Endothelial cell of umbilical vein (primary cell): ENCODE results near the gene LGALS14. TPM values are rescaled to one million over a fixed set of nuclear protein-coding genes. Genes with fewer than 3 reads are reported as not detected.
"Not testable (repeated sequence)": the region's sequence is repeated elsewhere in the genome, so short reads cannot be mapped to it uniquely, and the experiment has no call there.

Experiments
- BruUV-seq: library from RNA; stranded (reverse); fragments of 400-500 nt; replicated peaks from 2 replicates; lab custom pipeline; 2021; lab: Mats Ljungman, UMichigan
- CTCF ChIA-PET: fragments of 300-600, 350-600 bp; sonication (Branson Sonifier 250); formaldehyde crosslinking; loops from one replicate; lab custom pipeline; 2021; ENCODE audit warnings: antibody characterized with exemption, inconsistent platforms; lab: Charles Lee
- POLR2A ChIA-PET: fragments of 300-600, 350-600 bp; sonication (Branson Sonifier 250); formaldehyde crosslinking; loops from one replicate; lab custom pipeline; 2021; ENCODE audit warnings: antibody characterized with exemption, inconsistent platforms; lab: Charles Lee
- DNase-seq: peaks from one replicate; pipeline ENCODE4 v3.0.0-alpha.2; 2011; ENCODE audit warnings: low read depth, low spot score
- FAIRE-seq: peaks from 2 replicates; lab custom pipeline; 2011; peaks lifted over from hg19 to GRCh38; lab: Jason Lieb, UNC
- H2AFZ ChIP-seq: 2 replicates; pipeline ENCODE4 v1.6.0; 2012; ENCODE audit warnings: low read depth, low read length, control low read depth, inconsistent platforms
- H3K27ac ChIP-seq: 2 replicates; pipeline ENCODE4 v1.5.1; 2011; ENCODE audit warnings: low read depth, mild to moderate bottlenecking, control low read depth, low read length, moderate library complexity; ENCODE audit not compliant: insufficient read depth
- H3K27me3 ChIP-seq, 2 experiments: 2 replicates each; pipeline versions ENCODE4 v1.6.0 to v1.6.1; 2011; ENCODE audit warnings: low read length in 2 of 2, mixed read lengths in 1 of 2; ENCODE audit not compliant: control insufficient read depth in 2 of 2, insufficient read depth in 2 of 2
- H3K36me3 ChIP-seq, 2 experiments: 2 replicates in 1 of 2; 3 replicates in 1 of 2; pipeline ENCODE4 v1.5.1; 2011; ENCODE audit warnings: low read length in 2 of 2, mild to moderate bottlenecking in 1 of 2, moderate library complexity in 1 of 2; ENCODE audit not compliant: control insufficient read depth in 2 of 2, insufficient read depth in 2 of 2; ENCODE audit errors: extremely low read depth in 1 of 2
- H3K4me1 ChIP-seq: 3 replicates; pipeline ENCODE4 v1.5.1; 2011; ENCODE audit warnings: mild to moderate bottlenecking, low read length; ENCODE audit not compliant: control insufficient read depth, insufficient read depth; ENCODE audit errors: extremely low read depth
- H3K4me2 ChIP-seq: 2 replicates; pipeline ENCODE4 v1.6.1; 2011; ENCODE audit warnings: low read length, control low read depth, mixed read lengths; ENCODE audit not compliant: insufficient read depth
- H3K4me3 ChIP-seq, 3 experiments: fragments of 200-600 bp in 1 of 3; sonication (generic), shearing (Covaris generic) in 1 of 3; replicated peaks in 1 of 3; 2 replicates each; pipeline ENCODE4 v1.5.1; 2011 to 2016; ENCODE audit warnings: control low read depth in 3 of 3, low read length in 3 of 3, mild to moderate bottlenecking in 2 of 3, inconsistent platforms in 1 of 3, low read depth in 1 of 3, moderate library complexity in 1 of 3; ENCODE audit not compliant: insufficient read depth in 1 of 3
- H3K79me2 ChIP-seq: 2 replicates; pipeline ENCODE4 v1.6.0; 2012; ENCODE audit warnings: low read length, inconsistent platforms; ENCODE audit not compliant: control insufficient read depth, insufficient read depth
- H3K9ac ChIP-seq: replicated peaks from 2 replicates; pipeline ENCODE3; 2011; ENCODE audit warnings: low read length, control low read depth; ENCODE audit not compliant: insufficient read depth; ENCODE audit errors: extremely low read depth
- H3K9me1 ChIP-seq: replicated peaks from 3 replicates; pipeline ENCODE4 v1.6.0; 2011; ENCODE audit warnings: mild to moderate bottlenecking, low read length; ENCODE audit not compliant: control insufficient read depth, insufficient read depth; ENCODE audit errors: extremely low read depth
- H3K9me3 ChIP-seq: replicated peaks from 2 replicates; pipeline ENCODE4 v1.5.1; 2012; ENCODE audit warnings: low read length, inconsistent platforms; ENCODE audit not compliant: control insufficient read depth, insufficient read depth
- H4K20me1 ChIP-seq: replicated peaks from 2 replicates; pipeline ENCODE3; 2011; ENCODE audit warnings: mild to moderate bottlenecking, low read length; ENCODE audit not compliant: control insufficient read depth, insufficient read depth; ENCODE audit errors: extremely low read depth
- EZH2 ChIP-seq: IDR thresholded peaks from 2 replicates; pipeline ENCODE4 v1.6.1; 2012; ENCODE audit warnings: borderline replicate concordance, low read depth, mild to moderate bottlenecking, moderate library complexity, low read length, inconsistent platforms; ENCODE audit not compliant: severe bottlenecking
- FOS ChIP-seq: IDR thresholded peaks from 2 replicates; pipeline ENCODE4 v1.6.1; 2011; ENCODE audit warnings: mild to moderate bottlenecking, low read length, moderate library complexity, borderline replicate concordance; ENCODE audit not compliant: insufficient read depth
- GATA2 ChIP-seq: IDR thresholded peaks from 2 replicates; pipeline ENCODE4 v1.7.0; 2011; ENCODE audit warnings: low read depth, mild to moderate bottlenecking, moderate library complexity, mixed read lengths, low read length; ENCODE audit not compliant: insufficient read length, insufficient read depth
- JUN ChIP-seq: IDR thresholded peaks from 2 replicates; pipeline ENCODE4 v1.6.1; 2011; ENCODE audit warnings: borderline replicate concordance, low read depth; ENCODE audit not compliant: insufficient read length, insufficient read depth
- MYC ChIP-seq: IDR thresholded peaks from one replicate; pipeline ENCODE4 v1.6.1; 2011; ENCODE audit warnings: mild to moderate bottlenecking, low read depth, low read length
- POLR2A ChIP-seq: IDR thresholded peaks from 2 replicates; pipeline ENCODE4 v1.6.1; 2012; ENCODE audit warnings: low read depth, mild to moderate bottlenecking, control low read depth, low read length
- POLR2AphosphoS5 ChIP-seq: IDR thresholded peaks from 2 replicates; pipeline ENCODE4 v1.6.1; 2012; ENCODE audit warnings: low read depth, mild to moderate bottlenecking, control low read depth, low read length, moderate library complexity; ENCODE audit not compliant: insufficient read depth
- dilution Hi-C: fragments of 300-500 bp; cut with MboI; formaldehyde crosslinking; loops from one replicate; pipeline ENCODE4 v1.15.0; 2019; ENCODE audit warnings: low sequenced_read_pairs; ENCODE audit not compliant: extremely low pct_ligation_motif_present
- intact Hi-C: fragments of 100-400 bp; cut with micrococcal nuclease; formaldehyde crosslinking; loops from one replicate; pipeline ENCODE4 v1.10.0; 2022
- polyA plus RNA-seq, 4 experiments: library from polyadenylated mRNA; depleted of rRNA in 3 of 4; stranded (reverse) in 3 of 4; unstranded in 1 of 4; fragments of >200 nt; gene quantifications; 2 replicates each; pipeline versions ENCODE4 v1.2.1 to v1.2.3, GENCODE V29; 2011 to 2012; ENCODE audit warnings: missing spikeins in 1 of 4
- total RNA-seq: library from RNA; stranded (reverse); gene quantifications from 2 replicates; pipeline ENCODE4 v1.2.3, GENCODE V29; 2021
- TF ChIP-seq, protein P1 (sequence below): IDR thresholded peaks from 2 replicates; pipeline ENCODE4 v1.6.1; 2011; ENCODE audit not compliant: insufficient read depth, insufficient read length
- TF ChIP-seq, protein P2 (sequence below), 2 donors: IDR thresholded peaks; 1 replicate in 1 of 2; 2 replicates in 1 of 2; pipeline ENCODE4 v1.5.1; 2011; ENCODE audit warnings: low read length in 2 of 2, mild to moderate bottlenecking in 2 of 2, moderate library complexity in 2 of 2, control low read depth in 1 of 2, inconsistent platforms in 1 of 2, low read depth in 1 of 2; ENCODE audit not compliant: insufficient read depth in 1 of 2; ENCODE audit errors: extremely low read depth in 1 of 2

LGALS14 gene
- total and polyA plus RNA-seq, 2 donors (not counting 3 experiments of a cell fraction or from before 2014, with no cell fraction given): not detected

DNA sequence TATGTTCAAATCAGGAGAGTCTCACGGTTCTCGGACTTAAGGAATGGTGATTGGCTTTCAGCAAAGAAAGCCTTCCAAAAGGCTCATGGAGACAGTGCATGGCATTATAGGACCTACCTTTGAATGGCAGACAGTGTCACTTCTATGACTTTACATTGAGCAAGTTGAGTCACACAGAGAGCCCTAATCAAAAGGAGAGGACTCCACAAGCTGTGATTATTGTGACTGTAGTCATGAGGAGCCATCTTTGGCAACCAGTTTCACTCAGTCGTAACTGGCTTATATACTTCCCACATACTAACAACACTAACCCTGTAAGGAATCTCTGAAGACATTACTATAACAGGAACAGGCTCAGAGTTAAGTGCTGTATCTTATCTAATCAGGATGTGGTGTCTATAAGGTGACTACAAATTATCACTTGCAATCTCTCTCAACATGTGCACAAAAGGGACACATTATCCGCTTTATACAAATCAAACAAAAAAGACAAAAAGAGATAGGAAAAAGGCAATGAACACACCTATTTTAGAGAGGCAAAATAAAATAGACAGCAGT, 6.1 kb downstream of the LGALS14 start:
- Histone ChIP-seq H3K27ac (no peak overlapping the region), H3K9me1 (no peaks in the 10 kb centered on the region), H3K9ac (no peak overlapping the region), H3K4me3 (no peak overlapping the region), H3K27me3 (no peaks in the 10 kb centered on the region), H3K4me1 (no peaks in the 10 kb centered on the region), H3K4me2 (no peak overlapping the region), H3K36me3 (no peaks in the 10 kb centered on the region), H4K20me1 (no peaks in the 10 kb centered on the region), H3K9me3 (no peaks in the 10 kb centered on the region), H2AFZ (no peak overlapping the region), H3K79me2 (no peaks in the 10 kb centered on the region)
- dilution Hi-C loops (no loop called here), intact Hi-C loops (no loop called here)
- BruUV-seq: no TSS peak
- POLR2A ChIA-PET: no interaction called here
- CTCF ChIA-PET: no interaction called here
- TF ChIP-seq, protein P1, sequence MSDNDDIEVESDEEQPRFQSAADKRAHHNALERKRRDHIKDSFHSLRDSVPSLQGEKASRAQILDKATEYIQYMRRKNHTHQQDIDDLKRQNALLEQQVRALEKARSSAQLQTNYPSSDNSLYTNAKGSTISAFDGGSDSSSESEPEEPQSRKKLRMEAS: no peak
- TF ChIP-seq, protein P2, sequence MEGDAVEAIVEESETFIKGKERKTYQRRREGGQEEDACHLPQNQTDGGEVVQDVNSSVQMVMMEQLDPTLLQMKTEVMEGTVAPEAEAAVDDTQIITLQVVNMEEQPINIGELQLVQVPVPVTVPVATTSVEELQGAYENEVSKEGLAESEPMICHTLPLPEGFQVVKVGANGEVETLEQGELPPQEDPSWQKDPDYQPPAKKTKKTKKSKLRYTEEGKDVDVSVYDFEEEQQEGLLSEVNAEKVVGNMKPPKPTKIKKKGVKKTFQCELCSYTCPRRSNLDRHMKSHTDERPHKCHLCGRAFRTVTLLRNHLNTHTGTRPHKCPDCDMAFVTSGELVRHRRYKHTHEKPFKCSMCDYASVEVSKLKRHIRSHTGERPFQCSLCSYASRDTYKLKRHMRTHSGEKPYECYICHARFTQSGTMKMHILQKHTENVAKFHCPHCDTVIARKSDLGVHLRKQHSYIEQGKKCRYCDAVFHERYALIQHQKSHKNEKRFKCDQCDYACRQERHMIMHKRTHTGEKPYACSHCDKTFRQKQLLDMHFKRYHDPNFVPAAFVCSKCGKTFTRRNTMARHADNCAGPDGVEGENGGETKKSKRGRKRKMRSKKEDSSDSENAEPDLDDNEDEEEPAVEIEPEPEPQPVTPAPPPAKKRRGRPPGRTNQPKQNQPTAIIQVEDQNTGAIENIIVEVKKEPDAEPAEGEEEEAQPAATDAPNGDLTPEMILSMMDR (IDR thresholded peaks at IDR 0.05; ENCODE audit: extremely low read depth in 1 of 2, insufficient read depth in 1 of 2, low read depth in 1 of 2, low read length in 2 of 2): no peak
- TF ChIP-seq FOS (no peak), EZH2 (no peak), POLR2A (no peak), POLR2AphosphoS5 (no peak), JUN (no peak), GATA2 (no peak), MYC (no peak)
- no peak for FAIRE-seq
- no peak for DNase-seq

DNA sequence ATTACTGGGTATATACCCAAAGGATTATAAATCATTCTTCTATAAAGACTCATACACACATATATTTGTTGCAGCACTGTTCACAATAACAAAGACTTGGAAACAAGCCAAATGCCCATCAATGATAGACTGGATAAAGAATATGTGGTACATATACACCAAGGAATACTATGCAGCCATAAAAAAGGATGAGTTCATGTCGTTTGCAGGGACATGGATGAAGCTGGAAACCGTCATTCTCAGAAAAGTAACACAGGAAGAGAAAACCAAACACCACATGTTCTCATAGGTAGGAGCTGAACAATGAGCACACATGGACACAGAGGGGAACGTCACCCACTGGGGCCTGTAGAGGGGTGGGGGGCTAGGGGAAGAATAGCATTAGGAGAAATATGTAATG, 15.9 kb downstream of the LGALS14 start:
- POLR2A ChIA-PET: not testable (repeated sequence)

More for the DNA sequence above, 15.9 kb downstream of the LGALS14 start:
- dilution Hi-C loops, H4K20me1 ChIP-seq, DNase-seq, FAIRE-seq, H3K4me1 ChIP-seq, H3K4me3 ChIP-seq, H3K9ac ChIP-seq, H3K79me2 ChIP-seq, H3K9me3 ChIP-seq, intact Hi-C loops, H3K4me2 ChIP-seq, H2AFZ ChIP-seq, H3K36me3 ChIP-seq, CTCF ChIA-PET, H3K27me3 ChIP-seq, BruUV-seq, H3K9me1 ChIP-seq, H3K27ac ChIP-seq: not testable (repeated sequence)
